GM21717 (cell line): ENCODE results near the gene PSORS1C2.
"Not testable (repeated sequence)": the region's sequence is repeated elsewhere in the genome, so short reads cannot be mapped to it uniquely, and the experiment has no call there.

Experiments used
- ATAC-seq: cut with Tn5 transposase; IDR thresholded peaks from one replicate; pipeline ENCODE4 v1.9.1; 2021; ENCODE audit warnings: mild to moderate bottlenecking, moderate library complexity; ENCODE audit not compliant: unreplicated experiment

PSORS1C2 gene

DNA sequence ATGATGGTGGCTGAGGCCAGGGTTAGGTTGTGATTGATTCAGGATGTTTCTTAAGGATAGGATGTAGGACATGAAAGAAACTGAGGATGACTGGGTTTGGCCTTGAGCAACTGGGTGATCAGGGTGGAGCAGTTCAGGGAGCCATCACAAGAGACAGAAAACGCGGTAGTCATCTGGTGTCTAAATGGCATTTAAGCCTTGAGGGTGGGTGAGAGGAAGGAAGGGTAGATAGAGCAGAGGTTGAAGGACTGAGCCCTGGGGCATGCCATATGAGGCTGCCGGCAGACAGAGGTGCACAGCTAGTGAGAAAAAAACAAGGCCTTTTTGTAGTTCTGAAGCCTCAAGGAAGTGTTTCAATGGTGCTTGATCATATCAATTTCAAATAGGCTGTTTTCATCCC is 29.7 kb upstream of the PSORS1C2 start:
- no peak for ATAC-seq

DNA sequence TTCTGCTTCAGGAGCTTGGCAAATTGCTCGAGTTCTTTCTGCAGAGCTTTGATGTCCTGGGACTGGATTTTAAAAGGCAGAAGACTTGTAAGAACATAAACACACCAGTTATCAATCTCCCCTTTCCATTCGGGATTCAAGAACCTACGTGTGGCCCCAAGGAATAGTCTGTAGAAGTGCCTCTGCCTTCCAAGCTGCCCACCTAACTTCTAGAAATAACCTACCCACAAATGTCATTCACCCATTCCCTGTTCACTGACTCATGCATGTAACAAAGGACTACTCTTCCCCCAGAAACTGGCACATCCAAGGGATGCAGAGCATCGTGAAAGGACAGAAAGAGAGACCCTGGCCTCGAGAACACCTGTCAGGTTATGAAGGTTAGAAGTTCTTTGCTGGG is 27.1 kb upstream of the PSORS1C2 start:
- ATAC-seq = no peak

DNA sequence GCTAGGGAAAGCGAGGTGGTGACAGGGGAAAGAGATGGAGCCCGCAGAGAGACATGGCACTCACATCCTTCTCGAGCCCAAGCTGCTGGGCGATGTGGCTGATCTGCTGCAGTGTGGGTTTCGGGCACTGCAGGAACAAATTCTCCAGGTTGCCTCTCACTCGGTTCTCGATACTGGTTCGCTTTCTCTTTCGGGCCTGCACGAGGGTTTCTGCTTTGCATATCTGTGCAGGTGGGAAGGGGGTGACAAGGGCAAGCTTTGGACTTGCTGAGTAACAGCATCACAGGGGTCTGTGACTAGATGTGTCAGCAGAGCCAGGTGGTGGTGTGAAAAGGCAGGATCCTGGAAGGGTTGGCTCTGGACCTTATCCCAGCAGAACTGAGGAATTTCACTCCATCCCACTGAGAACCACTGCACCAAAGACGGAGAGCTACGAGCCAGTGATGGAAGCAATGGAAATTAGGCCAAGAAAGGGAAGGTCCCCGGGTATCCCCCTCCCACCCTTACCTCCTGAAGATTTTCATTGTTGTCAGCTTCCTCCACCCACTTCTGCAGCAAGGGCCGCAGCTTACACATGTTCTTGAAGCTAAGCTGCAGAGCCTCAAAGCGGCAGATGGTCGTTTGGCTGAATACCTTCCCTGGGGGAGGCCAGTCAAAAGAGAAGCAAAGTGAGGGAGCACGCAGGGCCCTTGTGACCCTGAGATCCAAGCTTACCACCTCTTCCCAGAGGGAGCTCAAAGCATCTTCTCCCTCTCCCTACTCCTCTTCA is 26.4 kb upstream of the PSORS1C2 start:
- ATAC-seq = peak; percentile 45

DNA sequence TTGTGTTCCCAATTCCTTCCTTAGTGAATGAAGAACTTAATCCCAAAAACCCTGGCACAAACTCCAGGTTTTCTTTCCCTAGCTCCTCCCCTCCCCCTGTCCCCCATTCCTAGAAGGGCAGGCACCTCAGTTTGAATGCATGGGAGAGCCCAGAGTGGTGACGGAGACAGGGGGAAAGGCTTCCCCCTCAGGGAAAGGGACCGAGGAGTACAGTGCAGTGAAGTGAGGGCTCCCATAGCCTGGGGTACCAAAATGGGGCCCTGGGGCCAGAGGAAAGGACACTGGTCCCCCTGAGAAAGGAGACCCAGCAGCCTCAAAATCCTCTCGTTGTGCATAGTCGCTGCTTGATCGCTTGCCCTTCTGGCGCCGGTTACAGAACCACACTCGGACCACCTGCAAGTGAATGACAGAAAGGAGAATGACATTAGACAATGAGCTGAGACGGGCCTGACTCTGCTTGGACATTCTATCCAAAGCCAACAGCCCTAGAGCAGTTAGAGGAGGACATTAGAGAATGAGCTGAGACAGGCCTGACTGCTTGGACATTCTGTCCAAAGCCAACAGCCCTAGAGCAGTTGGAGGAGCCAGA is 25.7 kb upstream of the PSORS1C2 start:
- not testable (repeated sequence) for ATAC-seq

DNA sequence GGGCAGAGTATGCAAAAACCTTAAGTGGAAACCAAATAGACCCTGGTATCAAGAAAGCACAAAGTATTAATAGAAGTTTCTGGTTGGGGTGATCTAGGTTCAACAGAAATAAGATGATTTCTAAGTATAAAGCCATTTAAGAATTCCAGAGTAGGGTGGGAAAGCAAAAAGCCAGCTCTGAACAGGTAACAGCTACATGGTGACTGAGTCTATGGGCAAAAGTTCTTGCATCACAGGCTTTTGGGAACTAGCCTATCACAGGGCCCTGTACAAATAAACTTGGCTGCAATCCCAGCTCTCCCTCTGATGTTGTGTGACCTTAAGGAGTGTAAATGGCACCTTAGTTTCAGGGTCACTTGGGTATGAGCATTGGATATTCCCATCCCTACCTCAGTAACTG is 25.1 kb upstream of the PSORS1C2 start:
- ATAC-seq = no peak

DNA sequence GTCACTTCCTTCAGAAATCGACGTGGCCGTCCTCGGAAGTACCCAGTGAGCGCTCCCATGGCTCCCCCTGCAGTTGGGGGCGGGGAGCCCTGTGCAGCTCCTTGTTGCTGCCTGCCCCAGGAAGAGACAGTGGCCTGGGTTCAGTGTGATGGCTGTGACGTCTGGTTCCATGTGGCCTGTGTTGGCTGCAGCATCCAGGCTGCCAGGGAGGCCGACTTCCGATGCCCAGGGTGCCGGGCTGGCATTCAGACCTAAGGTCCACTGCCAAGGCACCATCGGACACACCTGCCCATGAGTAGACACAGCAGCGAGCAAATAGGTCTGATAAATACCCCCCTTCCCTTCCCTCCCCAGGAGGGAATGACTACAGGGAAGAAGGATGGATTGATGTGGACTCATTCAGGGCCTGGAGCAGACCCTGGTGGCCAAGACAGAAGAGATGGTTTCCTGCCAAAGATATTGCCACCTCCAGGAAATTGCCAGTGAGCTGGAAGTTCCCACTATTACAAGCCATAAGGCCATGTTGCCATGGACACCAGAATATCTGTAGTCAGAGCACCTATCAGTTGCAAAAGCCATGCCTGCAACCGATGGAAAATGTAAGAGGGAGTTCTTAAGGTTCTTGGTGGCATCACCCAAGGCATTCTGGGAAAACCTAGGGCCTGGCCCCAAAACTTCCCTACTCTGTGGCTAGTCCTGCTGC is 23.7 kb upstream of the PSORS1C2 start:
- ATAC-seq = no peak

DNA sequence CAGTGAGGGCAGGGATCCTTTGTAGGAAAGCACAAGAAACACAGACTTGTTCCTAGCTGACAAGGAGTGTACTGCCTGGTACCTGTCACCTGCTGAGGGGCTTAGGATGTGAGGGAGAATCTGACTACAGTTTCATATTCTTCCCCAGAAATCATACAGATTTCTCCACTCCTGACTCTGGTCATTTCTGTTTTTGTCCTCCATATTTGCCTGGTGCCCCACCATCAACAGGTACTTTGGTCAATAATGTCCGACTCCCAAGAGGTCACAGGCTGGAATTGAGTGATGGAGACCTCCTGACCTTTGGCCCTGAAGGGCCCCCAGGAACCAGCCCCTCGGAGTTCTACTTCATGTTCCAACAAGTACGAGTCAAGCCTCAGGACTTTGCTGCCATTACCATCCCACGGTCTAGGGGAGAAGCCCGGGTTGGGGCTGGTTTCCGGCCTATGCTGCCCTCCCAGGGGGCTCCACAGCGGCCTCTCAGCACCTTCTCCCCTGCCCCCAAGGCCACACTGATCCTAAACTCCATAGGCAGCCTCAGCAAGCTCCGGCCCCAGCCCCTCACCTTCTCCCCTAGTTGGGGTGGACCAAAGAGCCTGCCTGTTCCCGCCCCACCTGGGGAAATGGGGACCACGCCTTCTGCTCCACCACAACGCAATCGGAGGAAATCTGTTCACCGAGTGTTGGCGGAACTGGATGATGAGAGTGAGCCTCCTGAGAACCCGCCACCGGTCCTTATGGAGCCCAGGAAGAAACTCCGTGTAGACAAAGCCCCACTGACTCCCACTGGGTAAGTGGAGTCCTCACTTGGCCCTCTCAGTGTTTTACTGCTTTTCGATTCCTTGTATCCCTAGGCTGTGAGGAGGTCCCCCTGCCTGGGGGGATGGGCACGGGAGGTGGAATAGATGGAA is 22.6 kb upstream of the PSORS1C2 start:
- no peak for ATAC-seq

DNA sequence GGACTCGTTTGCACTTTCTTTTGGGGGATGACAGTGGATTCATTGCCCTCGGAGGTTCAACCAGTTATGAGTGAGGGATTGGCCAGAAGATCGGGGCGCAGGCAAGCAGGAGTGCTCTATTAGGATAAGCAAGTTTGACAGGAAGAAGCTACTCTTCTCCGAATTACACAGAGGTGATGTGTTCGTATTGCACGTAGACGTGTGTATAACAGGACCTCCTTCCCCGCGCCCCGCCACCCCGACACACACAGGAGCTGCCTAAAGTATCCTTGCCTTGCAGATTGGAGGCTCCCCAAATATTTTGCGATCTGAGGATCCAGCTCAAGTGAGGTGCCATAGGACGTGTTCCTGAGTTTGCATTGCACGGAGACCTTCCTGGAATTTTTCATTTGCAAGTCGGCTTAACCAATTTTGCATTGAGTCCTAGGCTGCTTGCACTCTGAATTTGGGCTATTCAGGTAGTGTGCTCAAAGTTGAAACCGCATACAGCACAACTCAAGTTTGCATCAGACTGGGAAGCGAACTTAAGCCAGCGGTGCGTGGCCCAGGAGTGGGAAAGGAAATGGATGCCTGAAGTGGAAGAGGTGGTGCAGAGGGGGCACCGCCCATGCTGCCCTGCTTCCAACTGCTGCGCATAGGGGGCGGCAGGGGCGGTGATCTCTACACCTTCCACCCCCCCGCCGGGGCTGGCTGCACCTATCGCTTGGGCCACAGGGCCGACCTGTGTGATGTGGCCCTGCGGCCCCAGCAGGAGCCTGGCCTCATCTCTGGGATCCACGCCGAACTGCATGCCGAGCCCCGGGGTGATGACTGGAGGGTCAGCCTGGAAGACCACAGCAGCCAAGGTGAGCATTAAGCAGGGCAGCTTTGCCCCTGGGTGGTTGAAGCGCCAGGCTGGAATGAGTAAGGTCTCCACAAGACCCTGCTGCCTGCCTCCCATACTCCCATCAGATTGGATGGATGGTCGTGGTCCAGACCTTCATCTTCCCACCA is 20.3 kb upstream of the PSORS1C2 start:
- no peak for ATAC-seq

DNA sequence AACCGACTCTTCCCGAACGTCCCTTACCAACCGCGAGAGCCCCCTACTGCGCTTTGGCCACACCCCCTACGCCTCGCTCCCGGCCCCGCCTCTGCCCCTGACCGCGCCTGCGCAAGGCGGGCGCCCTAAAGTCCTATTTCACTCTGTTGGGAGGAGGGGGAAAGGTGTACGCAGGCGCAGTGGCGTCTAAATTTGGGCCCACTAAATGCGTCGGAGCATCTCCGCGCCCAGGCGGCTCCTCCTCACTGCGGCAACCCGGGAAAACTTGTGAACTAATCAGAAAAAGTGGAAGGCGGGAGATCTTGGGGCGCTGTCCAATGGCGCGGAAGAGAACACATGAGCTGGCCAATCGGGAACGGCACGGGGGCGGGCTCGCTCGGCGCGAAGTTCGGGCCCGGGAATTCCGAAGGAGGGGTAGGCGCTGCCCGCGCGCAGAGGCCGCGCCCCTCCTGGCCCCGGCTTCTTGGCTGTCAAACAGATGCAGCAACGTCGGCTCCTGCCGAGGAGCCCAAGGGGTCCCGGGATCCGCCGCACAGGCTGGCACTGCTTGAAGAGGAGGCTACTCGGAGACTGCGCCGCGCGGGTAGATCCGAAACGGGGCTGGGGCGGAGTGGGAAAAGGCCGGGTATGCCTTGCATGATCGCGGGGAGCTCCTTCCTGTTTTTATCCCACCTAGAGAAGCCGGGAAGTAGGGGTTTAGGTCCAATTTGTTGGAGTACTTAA is 19.4 kb upstream of the PSORS1C2 start, which contains the start of gene TCF19:
TCF19 (plus strand) TSS at position 450 of the 723 bp plus-strand sequence. CDS start 881 bp downstream, outside the sequence.
- ATAC-seq = peak; percentile 66

DNA sequence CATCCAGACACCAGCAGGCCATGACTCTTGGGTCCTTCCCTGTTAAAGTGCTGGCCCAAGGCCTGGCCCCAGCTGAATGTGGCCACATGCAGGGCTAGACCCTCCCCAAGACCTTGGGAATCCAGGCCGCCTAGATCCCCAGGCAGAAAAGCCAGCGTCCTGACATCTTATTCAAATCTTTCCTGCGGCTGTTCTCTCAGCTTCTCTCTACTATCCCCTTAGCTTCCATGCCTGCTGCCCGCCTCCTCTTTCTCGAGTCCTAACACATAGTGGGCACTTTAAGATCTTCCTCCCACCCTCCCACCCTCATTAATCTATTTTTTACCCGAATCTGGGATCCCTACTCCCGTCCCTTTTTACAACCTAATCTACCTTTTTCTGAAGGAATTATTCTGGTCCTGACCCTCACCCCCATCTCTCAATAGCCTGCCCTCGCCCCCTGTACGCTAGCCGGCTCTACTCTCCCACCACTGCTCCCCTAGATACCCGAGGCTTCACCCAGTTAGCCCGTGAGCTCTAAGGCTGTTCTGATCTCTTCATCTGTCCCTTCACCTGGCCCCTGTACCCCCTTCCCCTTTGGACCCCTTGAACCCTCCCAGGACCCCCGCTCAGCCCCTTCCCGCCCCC is 18.8 kb upstream of the PSORS1C2 start, which contains the start of gene CCHCR1:
CCHCR1 (minus strand) TSS at position 290 of the 627 bp plus-strand sequence; CDS start at position 88, 202 bp downstream.
- no peak for ATAC-seq

DNA sequence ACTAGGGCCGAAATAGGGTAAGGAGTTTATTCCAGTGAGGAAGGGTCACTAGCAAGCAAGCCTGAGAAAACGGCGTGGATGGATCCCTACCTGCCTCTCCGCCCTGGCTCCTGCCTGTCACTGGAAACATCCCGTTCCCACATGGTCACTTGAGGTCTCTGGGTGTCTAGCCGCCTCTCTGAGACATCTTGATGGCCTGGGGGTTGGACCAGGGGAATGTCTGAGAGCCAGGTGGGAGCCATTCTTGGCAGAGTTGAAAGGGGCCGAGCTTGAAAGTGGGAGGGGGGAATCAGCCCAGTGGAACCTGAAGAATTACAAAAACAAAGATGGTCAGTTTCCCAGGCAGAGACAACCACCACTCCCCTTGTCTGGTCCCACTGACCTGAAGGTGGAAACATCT is 17.8 kb upstream of the PSORS1C2 start:
- ATAC-seq = no peak

DNA sequence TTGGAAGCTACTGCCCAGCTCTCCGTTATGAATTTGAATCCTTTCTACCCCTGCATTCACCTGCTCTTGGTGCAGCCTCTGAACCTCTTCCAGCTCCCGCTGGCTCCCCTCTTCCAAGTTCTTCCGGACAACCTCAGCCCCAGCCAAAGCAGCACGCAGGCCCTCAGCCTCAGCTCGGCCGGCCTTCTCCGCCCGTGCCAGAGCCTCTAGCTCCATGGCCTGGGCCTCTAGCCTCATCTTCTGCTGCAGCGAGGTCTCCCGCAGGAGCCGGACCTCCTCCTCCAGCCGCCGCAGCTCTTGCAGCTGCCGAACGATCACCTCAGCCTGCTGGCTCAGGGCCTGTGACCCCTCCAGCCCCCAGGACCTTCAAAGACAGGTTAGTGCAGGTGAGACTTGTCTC is 15.6 kb upstream of the PSORS1C2 start:
- ATAC-seq = no peak

DNA sequence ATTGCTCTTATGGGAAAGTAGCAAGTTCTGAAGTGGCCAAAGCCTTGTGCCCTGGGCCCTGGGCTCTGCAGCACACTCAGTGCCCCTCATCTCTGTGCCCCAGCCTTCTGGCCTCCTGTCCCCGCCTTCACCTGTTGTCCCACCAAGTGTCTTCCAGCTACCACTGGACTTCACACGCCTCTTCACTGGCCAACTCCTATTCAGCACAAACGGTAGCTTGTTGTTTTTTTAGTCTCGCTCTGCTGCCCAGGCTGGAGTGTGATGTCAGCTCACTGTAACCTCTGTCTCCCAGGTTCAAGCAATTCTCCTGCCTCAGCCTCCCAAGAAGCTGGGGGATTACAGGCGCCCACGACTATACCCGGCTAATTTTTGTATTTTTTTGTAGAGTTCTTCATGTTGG is 13.9 kb upstream of the PSORS1C2 start:
- ATAC-seq = no peak

DNA sequence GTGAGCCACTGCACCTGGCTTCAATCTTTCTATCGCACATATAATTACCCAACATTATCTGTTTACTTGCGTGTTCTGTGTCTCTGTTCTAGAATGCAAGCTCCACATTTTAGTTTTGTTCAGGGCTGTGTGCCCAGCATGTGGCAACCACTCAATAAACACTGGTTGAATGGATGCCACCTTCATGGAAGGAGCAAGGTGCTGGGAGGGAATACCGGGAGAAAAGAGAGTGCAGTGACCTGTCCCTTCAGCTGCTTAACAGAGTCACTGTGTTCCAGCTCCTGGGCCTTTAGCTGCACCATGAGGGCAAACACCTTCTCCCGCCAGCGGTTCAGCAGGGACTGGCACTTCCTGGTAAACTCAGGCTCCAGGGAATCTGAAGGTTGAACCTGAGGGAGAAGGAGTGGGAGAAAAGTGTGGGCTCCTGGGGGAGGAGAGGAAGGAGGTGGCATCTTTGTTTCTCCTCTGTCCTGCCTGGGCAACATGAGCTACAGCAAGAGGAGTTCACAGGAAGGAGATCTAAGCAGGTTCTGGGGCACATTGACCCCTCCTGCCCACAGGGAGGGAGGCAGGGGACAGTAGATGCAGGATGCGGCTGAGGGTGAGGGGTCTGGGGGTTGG is 11.1 kb upstream of the PSORS1C2 start:
- ATAC-seq = no peak

DNA sequence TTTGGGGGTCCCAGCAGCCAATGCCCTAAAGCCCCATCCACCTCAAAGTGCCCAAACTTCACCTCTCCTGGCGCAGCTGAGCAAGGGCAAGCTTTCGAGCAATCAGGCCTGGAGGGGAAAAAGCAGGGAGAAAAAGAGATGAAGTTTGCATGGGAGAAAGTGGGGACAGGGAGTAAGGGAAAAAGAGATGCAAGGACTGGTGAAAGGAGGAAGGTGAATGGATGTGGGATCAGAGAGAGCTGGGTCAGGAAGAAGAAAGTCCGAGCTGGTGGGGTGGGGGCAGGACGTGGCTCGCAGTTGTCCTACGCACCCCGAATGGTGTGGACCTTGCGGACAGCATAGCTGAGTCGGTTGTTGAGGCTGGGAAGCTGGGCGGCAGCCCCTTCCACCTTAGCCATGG is 6.5 kb upstream of the PSORS1C2 start:
- no peak for ATAC-seq

DNA sequence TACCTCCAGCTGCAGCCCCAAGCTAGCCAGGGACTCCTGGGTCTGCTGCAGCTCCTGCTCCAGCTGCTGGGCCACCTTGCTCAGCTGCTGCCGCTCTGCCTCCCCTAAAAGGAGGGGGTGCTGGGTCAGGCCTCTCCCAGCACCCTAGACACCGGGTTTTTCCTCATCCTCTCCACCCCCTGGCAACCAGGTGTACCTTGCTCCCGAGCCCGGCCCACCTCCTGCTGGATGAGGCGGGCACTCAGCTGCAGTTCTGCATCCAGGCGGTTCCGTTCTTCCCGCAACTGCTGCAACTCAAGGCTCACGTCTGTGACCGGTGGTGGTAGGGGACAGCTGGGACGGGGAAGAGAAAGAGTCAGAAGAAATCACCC is 6.1 kb upstream of the PSORS1C2 start:
- ATAC-seq = no peak

DNA sequence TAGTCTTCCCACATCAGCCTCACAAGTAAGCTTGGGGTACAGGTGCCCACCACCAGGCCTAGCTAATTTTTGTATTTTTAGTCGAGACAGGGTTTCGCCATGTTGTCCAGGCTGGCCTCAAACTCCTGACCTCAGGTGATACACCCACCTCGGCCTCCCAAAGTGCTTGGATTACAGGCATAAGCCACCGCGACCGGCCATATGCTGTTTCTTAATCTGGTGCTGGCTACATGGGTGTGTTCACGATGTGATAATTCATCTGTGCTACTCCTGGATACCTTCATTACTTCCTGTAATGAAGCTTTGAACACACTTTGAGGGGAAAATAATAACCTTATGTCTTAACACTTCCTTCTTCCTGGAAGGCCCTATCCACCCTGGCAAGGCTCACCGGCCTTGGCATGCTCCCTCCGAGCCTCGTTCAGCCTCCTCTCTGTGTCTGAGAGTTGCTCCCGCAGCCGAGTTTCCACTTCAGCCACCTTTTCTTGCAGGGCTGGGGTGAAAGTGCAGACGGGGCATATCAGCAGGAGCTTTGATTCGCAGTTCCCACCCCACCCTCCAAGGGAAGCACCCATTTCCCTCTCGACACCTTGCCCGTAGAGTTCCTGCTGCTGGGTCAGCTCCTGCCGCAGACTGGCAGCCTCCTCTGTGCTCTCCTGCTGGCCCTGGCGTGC is 5.6 kb upstream of the PSORS1C2 start:
- ATAC-seq = no peak

DNA sequence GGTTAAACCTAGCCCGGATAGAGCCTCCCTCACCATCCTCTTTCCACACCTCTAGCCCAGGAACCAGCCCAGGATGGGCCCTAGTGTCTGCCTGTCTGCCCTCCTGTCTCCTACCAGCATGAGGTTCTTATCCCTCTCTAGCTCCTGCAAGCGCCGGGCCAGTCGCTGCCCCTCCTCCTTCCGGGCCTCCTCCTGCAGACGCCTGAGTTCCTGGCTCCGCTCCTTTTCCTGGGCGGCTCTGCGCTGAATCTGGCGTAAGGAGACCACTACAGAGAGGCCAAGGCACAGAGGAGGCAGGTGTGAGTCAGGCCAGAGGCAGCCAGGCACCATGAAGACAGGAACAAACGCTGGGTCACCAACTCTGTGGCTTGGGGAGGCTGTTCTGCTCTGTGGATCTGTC is 4.3 kb upstream of the PSORS1C2 start:
- no peak for ATAC-seq
